GM12878 (cell line): ENCODE data around the gene SMIM35. TPM values are rescaled to one million over a fixed set of nuclear protein-coding genes. Genes with fewer than 3 reads are reported as not detected.

Experiments
- ATAC-seq: fragments of 200-7000 bp; cut with Tn5 transposase; 3 replicates; pipeline ENCODE4 v1.9.1; 2020; ENCODE audit warnings: mild to moderate bottlenecking, moderate library complexity
- BruUV-seq: library from RNA; stranded (reverse); fragments of 400-500 nt; replicated peaks from 2 replicates; lab custom pipeline; 2021; lab: Mats Ljungman, UMichigan
- CTCF ChIA-PET: fragments of 300-600 bp; sonication (Branson Sonifier 250); formaldehyde crosslinking; extraction: SDS; loops from one replicate; lab custom pipeline; 2021; ENCODE audit warnings: inconsistent platforms; lab: Yijun Ruan, JAX
- POLR2A ChIA-PET: fragments of 350-600 bp; formaldehyde crosslinking; extraction: SDS; loops from one replicate; lab custom pipeline; 2021; ENCODE audit warnings: inconsistent platforms; lab: Charles Lee
- RAD21 ChIA-PET: fragments of 300-600 bp; sonication (Branson Sonifier 250); formaldehyde crosslinking; loops from one replicate; lab custom pipeline; 2023; ENCODE audit warnings: antibody characterized with exemption; ENCODE audit not compliant: unreplicated experiment; lab: Charles Lee
- SMC1A ChIA-PET: fragments of 300-600 bp; sonication (Branson Sonifier 250); formaldehyde crosslinking; loops from one replicate; lab custom pipeline; 2023; ENCODE audit not compliant: unreplicated experiment, uncharacterized antibody; lab: Charles Lee
- DNase-seq: peaks from one replicate; pipeline ENCODE4 v3.0.0-alpha.2; 2011; ENCODE audit warnings: low read depth, low spot score
- FAIRE-seq: peaks from 3 replicates; lab custom pipeline; 2011; peaks lifted over from hg19 to GRCh38; lab: Jason Lieb, UNC
- H2AFZ ChIP-seq: 2 replicates; pipeline ENCODE4 v1.6.0; 2011; ENCODE audit warnings: low read depth, low read length, control low read depth; ENCODE audit not compliant: control insufficient read depth
- H3K27ac ChIP-seq: 2 replicates; pipeline ENCODE4 v1.5.1; 2011; ENCODE audit warnings: control low read depth; ENCODE audit not compliant: control insufficient read depth, insufficient read depth
- H3K27me3 ChIP-seq, 2 experiments: replicated peaks in 1 of 2; 2 replicates each; pipeline versions ENCODE4 v1.6.0 to v1.6.1; 2011; ENCODE audit warnings: low read length in 1 of 2; ENCODE audit not compliant: control insufficient read depth in 2 of 2, insufficient read depth in 2 of 2
- H3K36me3 ChIP-seq, 2 experiments: 2 replicates each; pipeline ENCODE4 v1.5.1; 2011; ENCODE audit warnings: low read length in 1 of 2; ENCODE audit not compliant: control insufficient read depth in 2 of 2, insufficient read depth in 2 of 2
- H3K4me1 ChIP-seq: 2 replicates; pipeline ENCODE4 v1.6.1; 2011; ENCODE audit warnings: mild to moderate bottlenecking, low read length, moderate library complexity, mixed read lengths; ENCODE audit not compliant: control insufficient read depth, insufficient read depth
- H3K4me2 ChIP-seq: 2 replicates; pipeline ENCODE4 v1.6.0; 2011; ENCODE audit warnings: control low read depth; ENCODE audit not compliant: control insufficient read depth, insufficient read depth
- H3K4me3 ChIP-seq: fragments of 200-600 bp; sonication (generic); 2 replicates; pipeline ENCODE4 v1.5.1; 2016
- H3K79me2 ChIP-seq: 2 replicates; pipeline ENCODE4 v1.6.0; 2011; ENCODE audit warnings: low read length; ENCODE audit not compliant: control insufficient read depth, insufficient read depth
- H3K9ac ChIP-seq: 2 replicates; pipeline ENCODE4 v1.8.0; 2011; ENCODE audit warnings: low read length, control low read depth, mixed read lengths; ENCODE audit not compliant: control insufficient read depth, insufficient read depth
- H3K9me3 ChIP-seq: replicated peaks from 3 replicates; pipeline ENCODE4 v1.5.1; 2011; ENCODE audit warnings: mild to moderate bottlenecking, low read length; ENCODE audit not compliant: control insufficient read depth, insufficient read depth
- H4K20me1 ChIP-seq: 2 replicates; pipeline ENCODE4 v1.6.0; 2011; ENCODE audit not compliant: control insufficient read depth, insufficient read depth
- KAT2A ChIP-seq: conservative IDR thresholded peaks from 2 replicates; pipeline ENCODE4 v1.6.1; 2011; ENCODE audit warnings: low read depth, low read length; ENCODE audit not compliant: control insufficient read depth
- MEF2A ChIP-seq: IDR thresholded peaks from 2 replicates; pipeline ENCODE4 v1.6.1; 2011; ENCODE audit warnings: low read depth, mild to moderate bottlenecking, low read length, moderate library complexity; ENCODE audit not compliant: insufficient read depth
- NFYB ChIP-seq: IDR thresholded peaks from 2 replicates; pipeline ENCODE4 v1.6.1; 2011; ENCODE audit warnings: low read depth, mild to moderate bottlenecking, low read length, improper control_type of control experiment, moderate library complexity; ENCODE audit not compliant: insufficient read depth
- SREBF2 ChIP-seq: IDR thresholded peaks from 2 replicates; pipeline ENCODE4 v1.6.1; 2012; ENCODE audit warnings: mild to moderate bottlenecking, low read length
- ZNF217 ChIP-seq: fragments of 450-650 bp; IDR thresholded peaks from 2 replicates; pipeline ENCODE4 v1.6.1; 2017; ENCODE audit warnings: antibody characterized with exemption, mild to moderate bottlenecking
- WGBS: methylation state at CpG from one replicate; pipeline ENCODE4 v1.1.6; 2016; ENCODE audit warnings: low lambda C conversion rate; ENCODE audit not compliant: insufficient replicate concordance, insufficient coverage; ENCODE audit errors: missing lambda C conversion rate; 5-methylcytosine and 5-hydroxymethylcytosine counted together
- in situ Hi-C: fragments of 300-500 bp; cut with MboI; formaldehyde crosslinking; loops from 9 replicates; pipeline ENCODE4 v1.14.3; 2018; ENCODE audit warnings: mixed read lengths
- intact Hi-C: fragments of 100-400 bp; cut with micrococcal nuclease; formaldehyde crosslinking; loops from one replicate; pipeline ENCODE4 v1.14.2; 2022; ENCODE audit not compliant: unreplicated experiment
- polyA plus RNA-seq, 11 experiments: library from polyadenylated mRNA; depleted of rRNA in 4 of 11; unstranded in 6 of 11; stranded (reverse) in 5 of 11; fragments of >200 nt; fragmentation: Nextera tagmentation in 4 of 11; fragmentation: Illumina TruSeq in 1 of 11; extraction: Ambion mirVana in 4 of 11; extraction: Trizol in 1 of 11; gene quantifications; 1 replicate in 1 of 11; 2 replicates in 10 of 11; pipeline versions ENCODE4 v1.2.1 to v1.2.3, GENCODE V29; 2011 to 2016; ENCODE audit warnings: inconsistent platforms in 2 of 11, missing spikeins in 2 of 11, low read depth in 1 of 11
- total RNA-seq, 4 experiments: library from RNA; depleted of rRNA in 3 of 4; stranded (reverse); fragments of >200 nt in 3 of 4; fragmentation: Illumina TruSeq in 1 of 4; extraction: Trizol in 1 of 4; gene quantifications; 2 replicates each; pipeline versions ENCODE4 v1.2.1 to v1.2.3, GENCODE V29; 2013 to 2021

SMIM35 gene
- total and polyA plus RNA-seq, 10 of the 15 experiments (the other 5 are each of a cell fraction or from before 2014, with no cell fraction given) = 0.02 to 1.1 (median 0.05) TPM; not detected in 5

DNA sequence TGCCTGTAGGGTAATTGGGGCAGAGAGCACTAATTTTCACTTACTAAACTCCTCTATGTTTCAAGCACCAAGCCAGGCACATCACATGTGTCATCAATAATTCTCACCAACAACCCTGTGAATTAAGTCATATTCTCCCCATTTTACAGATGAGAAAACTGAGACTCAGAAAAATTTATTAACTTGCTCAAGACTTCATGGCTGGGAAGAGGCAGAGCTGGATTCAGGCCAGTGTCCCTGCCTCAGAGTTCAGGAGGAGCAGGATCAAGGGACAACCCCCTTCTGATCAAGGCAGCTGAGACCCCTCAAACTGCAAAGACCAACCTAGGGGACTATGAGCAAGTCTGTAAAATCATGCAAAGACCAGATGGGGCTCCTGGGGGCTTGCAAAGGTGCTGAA is 2.1 kb downstream of the SMIM35 start:
- no peak for DNase-seq
- CTCF ChIA-PET = interaction anchor here (1.3 to 1.4 kb wide), 2 partner anchors 87 to 138 kb away, joined by 3 to 4 read pairs; no protein-coding TSS in a partner anchor
- no peak overlapping the region for H3K9ac ChIP-seq
- SMC1A ChIA-PET = interaction anchor here (0.9 to 1.3 kb wide), 2 partner anchors 15 to 34 kb away, joined by 3 to 4 read pairs; no protein-coding TSS in a partner anchor
- RAD21 ChIA-PET = no interaction called here
- no peak for ATAC-seq
- H4K20me1 ChIP-seq = no peaks in the 10 kb centered on the region
- no peak for TF ChIP-seq KAT2A
- 0 out of 2 replicates have a peak, but pooled peaks have one; percentile 42 for TF ChIP-seq ZNF217
- TF ChIP-seq, all 136 proteins: peak for 1
- no peak overlapping the region for H3K27ac ChIP-seq
- FAIRE-seq = no peak
- H2AFZ ChIP-seq = no peak overlapping the region
- H3K36me3 ChIP-seq = no peaks in the 10 kb centered on the region
- POLR2A ChIA-PET = interaction anchor here (1.5 kb wide), 1 partner anchor 60 kb away, joined by 3 read pairs; no protein-coding TSS in a partner anchor
- H3K27me3 ChIP-seq = peaks cover 0 to 4% of the 10 kb centered on the region in 2 experiments; a peak in 1 of 4 replicates
- intact Hi-C loops = no loop called here
- no peaks in the 10 kb centered on the region for H3K79me2 ChIP-seq
- in situ Hi-C loops = no loop called here
- no peak overlapping the region for H3K4me3 ChIP-seq
- H3K4me2 ChIP-seq = no peak overlapping the region
- peaks cover 19% of the 10 kb centered on the region; the same call in 2 of the 3 replicates for H3K9me3 ChIP-seq
- no peaks in the 10 kb centered on the region for H3K4me1 ChIP-seq
- no TSS peak for BruUV-seq

DNA sequence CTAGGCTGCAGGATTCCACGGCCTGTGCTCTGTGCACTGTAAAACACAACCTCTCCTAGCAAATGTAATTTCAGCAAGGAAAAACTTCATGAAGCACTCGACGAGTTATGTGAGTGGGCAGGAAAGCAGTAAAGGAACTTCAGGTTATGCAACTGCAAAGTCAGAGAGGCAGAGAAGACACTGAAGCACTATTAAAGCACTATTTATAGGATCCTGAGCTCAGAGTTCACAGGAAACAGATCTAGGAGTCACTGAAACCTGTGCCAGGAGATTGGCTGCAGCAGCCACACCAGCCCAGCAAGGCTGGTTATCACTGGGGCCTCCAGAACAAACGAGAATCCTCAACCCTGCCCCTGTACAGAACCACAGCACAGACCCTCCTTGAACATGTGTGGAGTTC is 2.5 kb downstream of the SMIM35 start:
- peak; percentile 44 for ATAC-seq
- Histone ChIP-seq H3K27me3 (peaks cover 0 to 4% of the 10 kb centered on the region in 2 experiments; a peak in 1 of 4 replicates), H3K27ac (no peak overlapping the region), H2AFZ (no peak overlapping the region), H3K9ac (no peak overlapping the region), H3K79me2 (no peaks in the 10 kb centered on the region), H3K4me3 (no peak overlapping the region), H3K4me2 (no peak overlapping the region), H3K36me3 (no peaks in the 10 kb centered on the region), H3K9me3 (peaks cover 19% of the 10 kb centered on the region; the same call in 2 of the 3 replicates), H4K20me1 (no peaks in the 10 kb centered on the region), H3K4me1 (no peaks in the 10 kb centered on the region)
- ChIA-PET POLR2A (interaction anchor here (0.5 to 1.5 kb wide), 4 partner anchors 15 to 97 kb away, joined by 3 read pairs; no protein-coding TSS in a partner anchor), SMC1A (interaction anchor here (0.9 to 1.3 kb wide), 2 partner anchors 16 to 34 kb away, joined by 3 to 4 read pairs; no protein-coding TSS in a partner anchor), RAD21 (no interaction called here), CTCF (interaction anchor here (0.6 to 2.2 kb wide), 4 partner anchors 12 to 137 kb away, joined by 3 to 7 read pairs (median 4); no protein-coding TSS in a partner anchor)
- DNase-seq = peak; percentile 4
- in situ Hi-C loops (no loop called here), intact Hi-C loops (no loop called here)
- no TSS peak for BruUV-seq
- no peak for FAIRE-seq
- TF ChIP-seq NFYB (0 out of 2 replicates have a peak, but pooled peaks have one; percentile 25), MEF2A (no peak), SREBF2 (no peak)
- whole genome bisulfite sequencing = 7% methylated on average over 4 of the region's 4 CpGs
